WTC11 (cell line): ENCODE results near the gene KLHL29. TPM values are rescaled to one million over a fixed set of nuclear protein-coding genes. Genes with fewer than 3 reads are reported as not detected.

ENCODE experiments used
- ATAC-seq: fragments of 200-7000 bp; cut with Tn5 transposase; 2 replicates; pipeline ENCODE4 v1.10.0; 2021; ENCODE audit warnings: mild to moderate bottlenecking, moderate library complexity
- CTCF ChIA-PET: fragments of 300-600 bp; sonication (Branson Sonifier 250); formaldehyde crosslinking; loops from one replicate; lab custom pipeline; 2021; ENCODE audit warnings: antibody characterized with exemption; lab: Charles Lee
- POLR2A ChIA-PET: fragments of 350-600 bp; sonication (Branson Sonifier 250); formaldehyde crosslinking; loops from one replicate; lab custom pipeline; 2021; ENCODE audit warnings: antibody characterized with exemption; lab: Charles Lee
- DNase-seq: peaks from one replicate; pipeline ENCODE4 v3.0.0; 2021; ENCODE audit warnings: low spot score
- H3K27ac Mint-ChIP-seq: 2 replicates; pipeline ENCODE4 v1.8.0; 2021; ENCODE audit warnings: mixed read lengths
- H3K27me3 Mint-ChIP-seq: 2 replicates; pipeline ENCODE4 v1.8.0; 2021; ENCODE audit warnings: low read depth, mild to moderate bottlenecking, moderate library complexity, mixed read lengths
- H3K36me3 Mint-ChIP-seq: 2 replicates; pipeline ENCODE4 v1.8.0; 2021; ENCODE audit warnings: mixed read lengths
- H3K4me1 Mint-ChIP-seq: 2 replicates; pipeline ENCODE4 v1.8.0; 2022; ENCODE audit warnings: mixed read lengths
- H3K4me3 Mint-ChIP-seq: 2 replicates; pipeline ENCODE4 v1.8.0; 2021; ENCODE audit warnings: mild to moderate bottlenecking, moderate library complexity, mixed read lengths
- H3K9me3 Mint-ChIP-seq: 2 replicates; pipeline ENCODE4 v1.8.0; 2021; ENCODE audit warnings: mixed read lengths
- AFF4 ChIP-seq: sonication (generic); formaldehyde crosslinking; IDR thresholded peaks from 2 replicates; pipeline ENCODE4 v1.8.1; 2023; ENCODE audit warnings: mild to moderate bottlenecking, missing genetic modification reagents, borderline replicate concordance
- ATF6 ChIP-seq: sonication (generic); formaldehyde crosslinking; IDR thresholded peaks from 2 replicates; pipeline ENCODE4 v1.8.1; 2023; ENCODE audit warnings: mild to moderate bottlenecking, missing genetic modification reagents
- PRRX2 ChIP-seq: fragments of 250-450 bp; sonication (Bioruptor Pico); IDR thresholded peaks from 2 replicates; pipeline ENCODE4 v1.8.0; 2021; ENCODE audit warnings: mild to moderate bottlenecking
- USF2 ChIP-seq: sonication (generic); formaldehyde crosslinking; IDR thresholded peaks from 2 replicates; pipeline ENCODE4 v1.8.1; 2023; ENCODE audit warnings: mild to moderate bottlenecking, missing genetic modification reagents, moderate library complexity
- ZNF263 ChIP-seq: sonication (generic); formaldehyde crosslinking; IDR thresholded peaks from 2 replicates; pipeline ENCODE4 v1.8.1; 2022; ENCODE audit warnings: low read depth, mild to moderate bottlenecking, moderate library complexity, missing genetic modification reagents
- ZNF281 ChIP-seq: sonication (generic); formaldehyde crosslinking; IDR thresholded peaks from 2 replicates; pipeline ENCODE4 v1.8.0; 2023; ENCODE audit warnings: mild to moderate bottlenecking, missing genetic modification reagents
- total RNA-seq: library from RNA; stranded (reverse); gene quantifications from 3 replicates; pipeline ENCODE4 v1.2.3, GENCODE V29; 2021

KLHL29 gene
- total RNA-seq, 1 experiment from 2014 or later = 7.1 TPM

GRCh38 chr2:23682481-23682880 is 297.5 kb downstream of the KLHL29 start:
- Mint-ChIP-seq H3K36me3 (peaks cover 11% of the 10 kb centered on the region), H3K9me3 (peaks cover 18% of the 10 kb centered on the region), H3K4me3 (no peak overlapping the region), H3K4me1 (peaks cover 9% of the 10 kb centered on the region), H3K27ac (no peak overlapping the region), H3K27me3 (peaks cover 5% of the 10 kb centered on the region)
- POLR2A ChIA-PET = no interaction called here
- TF ChIP-seq AFF4 = no peak
- CTCF ChIA-PET = interaction anchor here (0.6 kb wide), 1 partner anchor 101 kb away, joined by 3 read pairs; no protein-coding TSS in a partner anchor
- ATAC-seq = no peak
- no peak for DNase-seq

- ChIA-PET POLR2A (no interaction called here), CTCF (no interaction called here)
- Mint-ChIP-seq H3K27me3 (peaks cover under 1% of the 10 kb centered on the region), H3K4me3 (no peak overlapping the region), H3K4me1 (peaks cover 9% of the 10 kb centered on the region), H3K36me3 (peaks cover 10% of the 10 kb centered on the region), H3K9me3 (peaks cover 16% of the 10 kb centered on the region), H3K27ac (no peak overlapping the region)
- no peak for DNase-seq
- TF ChIP-seq USF2 (CRISPR knock-in tag) (0 out of 2 replicates have a peak, but pooled peaks have one; percentile 9), ZNF281 (CRISPR knock-in tag) (no peak), ATF6 (CRISPR knock-in tag) (no peak)
- no peak for ATAC-seq
Observed at GRCh38 chr2:23683001-23683400, 298.0 kb downstream of the KLHL29 start.

GRCh38 chr2:23684395-23685176 is 299.6 kb downstream of the KLHL29 start:
- Mint-ChIP-seq H3K27ac (no peak overlapping the region), H3K9me3 (peaks cover under 1% of the 10 kb centered on the region; the same call in 1 of the 2 replicates), H3K4me1 (peaks cover 12% of the 10 kb centered on the region), H3K4me3 (no peak overlapping the region), H3K27me3 (no peaks in the 10 kb centered on the region), H3K36me3 (no peaks in the 10 kb centered on the region; the same call in 1 of the 2 replicates)
- DNase-seq (no peak), ATAC-seq (peak; percentile 27)
- 0 out of 2 replicates have a peak, but pooled peaks have one; percentile 56 for TF ChIP-seq ZNF263
- no peak for TF ChIP-seq USF2 (CRISPR knock-in tag)
- no peak for TF ChIP-seq PRRX2
- ChIA-PET CTCF (interaction anchor here (1.2 to 1.3 kb wide), 2 partner anchors 22 to 60 kb away, joined by 3 read pairs; no protein-coding TSS in a partner anchor), POLR2A (no interaction called here)
